GM18868 (cell line): ENCODE data around the gene AUTS2.

Experiments used
- ATAC-seq: cut with Tn5 transposase; IDR thresholded peaks from one replicate; pipeline ENCODE4 v1.9.1; 2021; ENCODE audit warnings: mild to moderate bottlenecking, moderate library complexity; ENCODE audit not compliant: unreplicated experiment

Gene AUTS2

GRCh38 chr7:69837387-69838068, 239.3 kb downstream of the AUTS2 start:
- ATAC-seq: no peak

GRCh38 chr7:69839782-69840181, 241.5 kb downstream of the AUTS2 start:
- ATAC-seq: peak; percentile 40

- no peak for ATAC-seq
These were observed 242.0 kb downstream of the AUTS2 start for GRCh38 chr7:69840248-69840647.

DNA sequence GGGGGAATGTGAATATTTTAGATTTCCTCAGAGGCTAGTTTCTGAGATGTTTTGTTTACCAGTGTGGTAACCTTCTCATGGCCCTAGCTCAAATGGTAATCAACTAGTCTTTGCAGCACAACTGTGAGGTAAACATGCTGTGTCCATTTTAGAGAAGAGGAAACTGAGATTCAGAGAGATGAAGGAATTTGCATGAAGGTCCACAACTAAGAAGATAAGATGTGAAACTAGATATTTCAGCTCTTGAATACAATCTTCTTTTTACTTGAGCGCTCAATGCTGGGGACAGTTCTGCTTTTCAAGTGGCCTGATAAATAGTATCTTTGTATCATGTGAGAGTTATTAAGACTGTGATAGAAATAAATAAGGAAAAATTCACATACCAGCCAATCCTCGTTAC, 245.4 kb downstream of the AUTS2 start:
- peak; percentile 48 for ATAC-seq

DNA sequence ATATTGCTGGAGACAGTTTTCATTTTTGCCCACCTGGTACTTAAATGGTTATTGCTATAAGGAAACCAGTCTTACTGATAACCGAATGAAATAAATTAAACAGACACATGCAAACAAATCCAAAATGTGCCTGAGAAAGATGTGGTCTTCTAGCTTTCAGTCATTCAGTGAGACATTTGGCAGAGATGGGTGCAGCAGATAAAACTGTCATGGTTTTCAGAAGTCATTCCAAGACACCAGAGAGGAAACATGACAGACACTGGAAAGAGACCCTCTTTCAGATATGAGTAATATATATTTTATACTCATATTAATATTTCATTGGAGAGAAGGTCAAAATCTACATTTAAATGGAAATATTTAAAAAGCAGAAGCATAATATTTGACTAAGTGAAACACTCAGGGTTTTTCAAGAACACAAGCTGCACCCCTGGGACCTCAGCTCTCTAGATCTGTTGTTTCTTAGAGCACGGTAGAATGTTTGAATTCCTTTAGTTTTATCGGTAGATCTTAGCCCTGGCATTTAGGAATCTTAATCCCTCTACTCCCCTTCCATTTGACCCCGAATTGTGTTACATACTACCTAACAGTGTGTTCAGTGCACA, 246.1 kb downstream of the AUTS2 start:
- ATAC-seq: peak; percentile 55

DNA sequence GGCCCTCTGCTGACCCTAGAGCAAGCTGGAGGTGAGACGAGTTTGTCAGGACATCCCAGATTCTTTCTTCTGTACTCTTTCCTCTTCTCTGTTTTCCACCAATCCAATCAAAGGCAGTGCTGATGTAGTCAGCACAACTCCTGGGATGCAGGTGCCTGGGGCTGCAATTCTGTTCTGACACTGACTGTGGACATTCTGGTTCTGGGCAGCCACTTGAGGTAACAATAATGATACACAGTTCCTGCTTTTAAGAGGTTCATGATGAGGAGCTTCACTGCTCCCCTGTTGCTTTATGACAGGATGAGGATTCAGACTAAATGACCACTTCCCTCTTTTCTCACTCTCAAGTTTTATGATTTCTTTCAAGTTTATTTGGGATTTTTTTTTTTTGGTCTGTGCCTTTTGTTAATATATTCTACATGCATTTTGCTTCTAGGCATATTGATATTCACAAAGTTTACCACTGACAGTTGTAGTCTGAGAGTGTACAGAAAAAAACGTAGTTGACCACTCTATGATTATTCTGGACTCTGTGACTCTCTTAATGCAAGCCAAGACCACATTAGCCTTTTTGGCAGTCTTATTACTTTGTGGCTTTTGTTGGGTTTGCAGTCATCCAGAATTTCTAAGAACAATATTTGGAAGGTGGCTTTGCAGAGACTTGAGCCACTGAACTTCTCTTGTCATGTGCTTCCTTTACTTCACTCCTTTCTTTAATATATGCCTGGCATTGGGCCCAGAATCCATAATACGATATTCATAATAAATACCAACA, 247.6 kb downstream of the AUTS2 start:
- ATAC-seq: peak; percentile 41

DNA sequence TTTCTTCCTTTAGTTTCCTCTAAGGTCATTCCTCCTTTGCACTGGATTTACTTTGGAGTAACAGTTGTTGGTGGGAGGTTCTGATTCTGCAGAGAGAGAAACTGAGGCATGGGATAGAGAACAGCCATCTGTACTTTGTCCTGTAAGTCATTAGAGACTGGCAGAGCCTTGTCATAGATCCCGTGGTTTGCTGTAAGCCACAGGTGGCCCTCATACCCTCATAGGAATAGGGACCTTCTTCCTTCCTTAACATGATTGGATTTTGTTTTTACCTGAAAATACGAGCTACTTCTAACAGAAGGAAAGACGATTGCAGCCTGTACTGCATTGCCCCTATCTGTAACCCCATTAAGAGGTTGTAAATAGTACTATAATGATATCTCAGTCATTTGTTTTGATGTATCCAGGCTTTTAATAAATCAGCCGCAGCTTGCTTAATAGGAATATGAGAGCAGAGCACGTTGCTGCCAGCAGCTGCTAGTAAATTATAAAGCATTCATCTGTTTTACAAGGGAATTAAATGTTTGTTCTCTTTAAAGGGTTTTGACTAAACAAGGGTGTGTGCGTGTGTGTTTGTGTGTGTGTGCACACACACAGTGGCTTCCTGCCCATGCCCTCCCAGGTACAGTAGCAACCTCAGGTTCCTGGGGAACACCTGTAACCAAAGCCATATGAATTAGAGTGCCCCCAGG, 249.8 kb downstream of the AUTS2 start:
- no peak for ATAC-seq

DNA sequence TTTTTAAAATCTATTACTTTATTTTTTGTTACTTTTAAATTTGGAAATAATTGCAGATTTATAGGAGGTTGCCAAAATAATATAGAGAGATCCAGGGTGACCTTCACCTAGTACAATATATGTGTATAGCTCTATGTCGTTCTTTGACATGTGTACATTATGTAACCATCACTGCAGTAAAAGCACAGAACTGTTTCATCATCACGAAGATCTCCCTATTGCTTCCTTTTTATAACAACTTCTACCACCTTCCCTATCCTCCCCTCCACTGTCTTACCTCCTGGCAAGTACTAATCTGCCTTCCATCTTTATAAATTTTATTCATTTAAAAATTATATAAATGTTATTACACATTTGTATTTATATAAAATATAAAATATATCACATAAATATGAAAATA, 251.0 kb downstream of the AUTS2 start:
- ATAC-seq: no peak

DNA sequence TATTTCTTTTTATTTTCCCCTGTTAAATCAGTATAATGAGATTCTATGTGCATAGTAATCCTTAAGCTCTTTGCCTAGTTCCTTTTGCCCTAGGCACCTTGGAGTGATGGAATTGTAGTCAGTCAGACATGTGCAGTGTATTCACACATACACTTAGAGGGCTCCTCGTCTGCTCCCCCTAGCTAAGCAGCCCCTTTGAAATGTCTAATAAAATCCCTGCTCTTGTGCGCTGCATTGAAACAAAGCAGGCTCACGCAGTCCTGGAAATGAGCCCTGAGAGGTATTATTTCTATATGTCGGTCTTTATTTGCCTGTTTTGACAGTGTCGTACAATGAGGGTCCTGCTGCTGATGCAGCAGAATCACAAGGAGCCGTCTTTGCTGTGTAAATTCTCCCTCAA, 258.7 kb downstream of the AUTS2 start:
- ATAC-seq: no peak

GRCh38 chr7:69858471-69858870, 260.2 kb downstream of the AUTS2 start:
- no peak for ATAC-seq

GRCh38 chr7:69859342-69859741, 261.1 kb downstream of the AUTS2 start:
- ATAC-seq: peak; percentile 48

DNA sequence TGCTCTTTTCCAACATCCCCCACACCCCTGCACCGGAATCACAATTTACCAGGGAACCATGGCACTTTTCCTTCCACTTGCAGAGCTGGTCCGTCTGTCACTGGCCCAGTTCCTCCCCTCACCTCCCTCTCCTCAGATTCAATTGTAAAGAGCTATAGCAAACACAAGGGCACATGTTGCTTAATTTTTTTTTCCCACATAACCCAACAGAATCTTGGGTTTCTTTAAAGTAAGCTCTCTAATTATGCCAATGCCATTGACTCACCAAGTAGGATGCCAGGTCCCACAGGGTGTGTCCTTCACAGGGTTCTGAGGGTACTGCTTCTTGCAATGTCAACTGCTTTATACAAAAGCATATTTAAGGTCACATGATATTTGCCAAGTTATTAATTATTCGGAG, 262.2 kb downstream of the AUTS2 start:
- no peak for ATAC-seq

GRCh38 chr7:69860941-69861622, 262.8 kb downstream of the AUTS2 start:
- no peak for ATAC-seq

GRCh38 chr7:69862413-69863064, 264.3 kb downstream of the AUTS2 start:
- ATAC-seq: no peak

DNA sequence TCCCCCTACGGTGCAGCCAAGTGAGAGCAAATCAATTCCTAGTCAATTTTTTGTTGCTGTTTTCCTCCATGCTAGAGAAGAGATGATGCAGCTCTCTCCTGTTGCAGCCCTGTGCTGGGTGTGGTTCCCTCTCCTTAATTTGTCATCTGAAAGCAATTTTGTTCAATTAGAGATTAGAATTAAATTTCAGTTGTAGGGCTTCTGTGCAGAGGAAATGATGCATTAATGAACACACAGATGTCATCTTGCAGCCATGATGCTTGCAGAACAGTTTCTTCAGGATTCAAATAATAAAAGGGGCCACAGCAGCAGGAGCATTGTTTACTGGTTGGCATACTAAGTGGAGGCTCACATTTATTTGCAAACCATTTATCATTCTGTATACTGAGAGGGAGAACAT, 266.0 kb downstream of the AUTS2 start:
- no peak for ATAC-seq

DNA sequence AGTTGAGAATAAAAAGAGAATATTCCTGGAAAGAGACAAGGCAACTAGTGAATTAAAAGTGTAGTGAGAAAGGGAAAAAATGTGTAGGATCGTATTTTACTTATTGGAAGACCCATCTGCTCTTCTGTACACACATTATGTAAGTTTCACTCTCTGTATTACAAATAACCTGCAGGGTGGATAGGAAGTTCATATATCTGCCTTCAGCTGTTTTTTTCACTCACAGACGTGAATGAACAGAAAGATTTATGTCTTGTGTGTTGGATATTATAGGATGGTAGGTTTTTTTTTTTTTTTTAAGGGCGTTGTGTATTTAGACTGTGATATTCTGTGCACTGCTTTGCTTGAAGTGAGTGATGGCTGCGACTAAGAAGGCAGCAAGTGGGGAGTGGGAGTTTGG, 266.5 kb downstream of the AUTS2 start:
- peak; percentile 92 for ATAC-seq

DNA sequence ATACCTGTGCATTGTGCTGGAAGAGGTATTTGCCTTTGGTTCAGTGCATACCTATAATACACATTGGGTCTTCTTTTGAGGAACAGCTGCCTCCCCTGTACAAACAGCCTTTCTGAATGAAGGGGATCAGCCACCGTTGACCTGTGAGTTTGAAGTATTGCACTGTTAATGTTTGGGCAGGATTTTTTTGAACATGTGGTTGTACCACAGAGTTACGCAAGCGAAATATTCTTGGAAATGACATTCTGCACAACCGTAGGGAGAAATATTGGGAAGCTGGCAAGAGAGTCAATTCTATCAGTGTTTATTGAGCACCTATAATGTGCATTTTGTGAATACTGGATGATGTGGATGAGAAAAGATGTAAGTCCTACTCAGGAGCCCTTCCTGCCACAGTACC, 270.6 kb downstream of the AUTS2 start:
- no peak for ATAC-seq

DNA sequence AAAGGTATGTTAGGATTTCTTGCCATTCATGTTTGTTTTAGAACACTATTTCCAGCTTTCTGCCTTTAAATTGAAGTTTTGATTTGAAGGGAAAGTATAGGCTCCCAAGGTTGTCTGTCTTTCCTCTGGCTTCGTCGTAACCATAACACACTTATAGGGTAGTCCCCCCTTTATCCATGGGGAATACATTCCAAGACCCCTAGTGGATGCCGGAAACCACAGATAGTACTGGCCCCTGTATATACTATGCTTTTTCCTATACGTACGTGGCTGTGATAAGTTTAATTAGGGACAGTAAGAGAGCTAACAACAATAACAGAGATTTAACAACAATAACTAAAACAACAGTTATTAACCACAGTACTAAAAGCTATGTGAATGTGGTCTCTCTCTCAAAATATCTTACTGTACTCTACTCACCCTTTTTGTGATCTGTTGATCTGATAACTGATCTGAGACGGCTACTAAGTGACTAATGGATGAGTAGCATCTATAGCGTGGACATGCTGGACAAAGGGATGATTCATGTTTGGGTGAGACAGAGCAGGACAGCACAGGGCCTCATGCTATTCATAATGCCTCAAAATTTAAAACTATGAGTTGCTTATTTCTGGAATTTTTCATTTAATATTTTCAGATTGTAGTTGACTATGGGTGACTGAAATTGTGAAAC, 273.1 kb downstream of the AUTS2 start:
- ATAC-seq: no peak

DNA sequence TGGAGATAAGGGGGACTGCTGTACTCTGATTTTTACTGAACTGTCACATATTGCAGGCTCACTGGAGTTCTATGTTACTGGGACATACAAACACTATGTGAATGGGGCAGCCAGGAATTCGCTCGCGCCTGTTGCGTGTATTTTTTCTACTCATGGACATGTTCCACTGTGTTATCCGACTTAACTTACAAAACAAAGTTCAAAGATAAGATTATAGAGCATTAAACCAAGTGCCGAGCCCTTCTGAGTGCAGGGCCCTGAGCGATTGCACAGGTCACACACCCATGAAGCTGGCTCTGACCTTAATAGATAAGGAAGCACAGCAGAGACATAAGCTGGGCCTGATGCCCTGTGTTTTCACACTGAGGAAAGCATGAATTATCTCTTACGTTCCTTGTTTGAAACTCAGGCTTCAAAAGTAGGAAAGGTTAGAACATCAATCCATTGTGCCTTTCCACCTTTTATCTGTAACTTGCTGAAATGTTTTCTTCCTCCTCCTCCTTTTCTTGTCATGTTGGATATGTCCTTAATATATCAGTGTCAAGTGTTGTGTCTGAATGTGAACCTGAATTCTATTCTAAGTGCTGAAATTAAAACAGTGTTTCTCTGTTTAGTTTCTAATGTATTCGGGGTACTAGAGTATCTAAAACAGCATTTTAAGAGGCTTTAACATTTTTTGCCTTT, 273.8 kb downstream of the AUTS2 start:
- no peak for ATAC-seq
